Endothelial cell of umbilical vein (primary cell): ENCODE measurements around the gene SLCO3A1.

Source experiments
- EZH2 ChIP-seq: IDR thresholded peaks from 2 replicates; pipeline ENCODE4 v1.6.1; 2012; ENCODE audit warnings: borderline replicate concordance, low read depth, mild to moderate bottlenecking, moderate library complexity, low read length, inconsistent platforms; ENCODE audit not compliant: severe bottlenecking
- FOS ChIP-seq: IDR thresholded peaks from 2 replicates; pipeline ENCODE4 v1.6.1; 2011; ENCODE audit warnings: mild to moderate bottlenecking, low read length, moderate library complexity, borderline replicate concordance; ENCODE audit not compliant: insufficient read depth
- JUN ChIP-seq: IDR thresholded peaks from 2 replicates; pipeline ENCODE4 v1.6.1; 2011; ENCODE audit warnings: borderline replicate concordance, low read depth; ENCODE audit not compliant: insufficient read length, insufficient read depth
- MAX ChIP-seq: IDR thresholded peaks from 2 replicates; pipeline ENCODE4 v1.6.1; 2011; ENCODE audit not compliant: insufficient read depth, insufficient read length
- MYC ChIP-seq: IDR thresholded peaks from one replicate; pipeline ENCODE4 v1.6.1; 2011; ENCODE audit warnings: mild to moderate bottlenecking, low read depth, low read length
- POLR2A ChIP-seq: IDR thresholded peaks from 2 replicates; pipeline ENCODE4 v1.6.1; 2012; ENCODE audit warnings: low read depth, mild to moderate bottlenecking, control low read depth, low read length
- POLR2AphosphoS5 ChIP-seq: IDR thresholded peaks from 2 replicates; pipeline ENCODE4 v1.6.1; 2012; ENCODE audit warnings: low read depth, mild to moderate bottlenecking, control low read depth, low read length, moderate library complexity; ENCODE audit not compliant: insufficient read depth
- TF ChIP-seq, protein P1 (sequence below), 2 donors: IDR thresholded peaks; 1 replicate in 1 of 2; 2 replicates in 1 of 2; pipeline ENCODE4 v1.5.1; 2011; ENCODE audit warnings: low read length in 2 of 2, mild to moderate bottlenecking in 2 of 2, moderate library complexity in 2 of 2, control low read depth in 1 of 2, inconsistent platforms in 1 of 2, low read depth in 1 of 2; ENCODE audit not compliant: insufficient read depth in 1 of 2; ENCODE audit errors: extremely low read depth in 1 of 2

DNA sequence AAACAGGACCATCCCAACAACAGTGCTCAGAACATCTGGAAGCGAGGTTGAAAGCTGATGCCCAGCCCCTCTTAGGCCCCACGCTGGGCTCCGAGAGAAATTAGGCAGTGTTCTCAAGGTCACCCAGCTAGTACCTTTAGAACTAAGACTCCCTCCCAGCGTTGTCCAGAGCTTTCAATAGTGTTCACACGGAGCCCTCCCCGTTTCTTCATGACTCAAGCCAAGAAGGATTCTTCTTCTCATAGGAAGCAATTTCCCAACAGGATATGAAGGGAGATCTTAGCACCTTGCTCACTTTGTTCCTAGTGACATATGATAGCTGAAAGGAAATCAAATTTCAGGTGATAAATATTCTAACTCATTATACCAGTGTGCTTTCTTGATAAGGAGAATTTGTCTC lies 296.0 kb downstream of the SLCO3A1 start:
- TF ChIP-seq, protein P1, sequence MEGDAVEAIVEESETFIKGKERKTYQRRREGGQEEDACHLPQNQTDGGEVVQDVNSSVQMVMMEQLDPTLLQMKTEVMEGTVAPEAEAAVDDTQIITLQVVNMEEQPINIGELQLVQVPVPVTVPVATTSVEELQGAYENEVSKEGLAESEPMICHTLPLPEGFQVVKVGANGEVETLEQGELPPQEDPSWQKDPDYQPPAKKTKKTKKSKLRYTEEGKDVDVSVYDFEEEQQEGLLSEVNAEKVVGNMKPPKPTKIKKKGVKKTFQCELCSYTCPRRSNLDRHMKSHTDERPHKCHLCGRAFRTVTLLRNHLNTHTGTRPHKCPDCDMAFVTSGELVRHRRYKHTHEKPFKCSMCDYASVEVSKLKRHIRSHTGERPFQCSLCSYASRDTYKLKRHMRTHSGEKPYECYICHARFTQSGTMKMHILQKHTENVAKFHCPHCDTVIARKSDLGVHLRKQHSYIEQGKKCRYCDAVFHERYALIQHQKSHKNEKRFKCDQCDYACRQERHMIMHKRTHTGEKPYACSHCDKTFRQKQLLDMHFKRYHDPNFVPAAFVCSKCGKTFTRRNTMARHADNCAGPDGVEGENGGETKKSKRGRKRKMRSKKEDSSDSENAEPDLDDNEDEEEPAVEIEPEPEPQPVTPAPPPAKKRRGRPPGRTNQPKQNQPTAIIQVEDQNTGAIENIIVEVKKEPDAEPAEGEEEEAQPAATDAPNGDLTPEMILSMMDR (IDR thresholded peaks at IDR 0.05; ENCODE audit: extremely low read depth in 1 of 2, insufficient read depth in 1 of 2, low read depth in 1 of 2, low read length in 2 of 2): no peak
- no peak for TF ChIP-seq POLR2AphosphoS5
- TF ChIP-seq POLR2A: no peak
- no peak for TF ChIP-seq MYC
- TF ChIP-seq EZH2: no peak
- no peak for TF ChIP-seq MAX
- no peak for TF ChIP-seq FOS
- no peak for TF ChIP-seq JUN
